GM19099 (cell line): ENCODE measurements around the gene GPR55.

Source experiments
- POLR2A ChIP-seq: IDR thresholded peaks from 3 replicates; pipeline ENCODE4 v1.6.1; 2011; ENCODE audit warnings: low read depth; ENCODE audit not compliant: insufficient read length; ENCODE audit errors: extremely low read depth

The GPR55 gene

DNA sequence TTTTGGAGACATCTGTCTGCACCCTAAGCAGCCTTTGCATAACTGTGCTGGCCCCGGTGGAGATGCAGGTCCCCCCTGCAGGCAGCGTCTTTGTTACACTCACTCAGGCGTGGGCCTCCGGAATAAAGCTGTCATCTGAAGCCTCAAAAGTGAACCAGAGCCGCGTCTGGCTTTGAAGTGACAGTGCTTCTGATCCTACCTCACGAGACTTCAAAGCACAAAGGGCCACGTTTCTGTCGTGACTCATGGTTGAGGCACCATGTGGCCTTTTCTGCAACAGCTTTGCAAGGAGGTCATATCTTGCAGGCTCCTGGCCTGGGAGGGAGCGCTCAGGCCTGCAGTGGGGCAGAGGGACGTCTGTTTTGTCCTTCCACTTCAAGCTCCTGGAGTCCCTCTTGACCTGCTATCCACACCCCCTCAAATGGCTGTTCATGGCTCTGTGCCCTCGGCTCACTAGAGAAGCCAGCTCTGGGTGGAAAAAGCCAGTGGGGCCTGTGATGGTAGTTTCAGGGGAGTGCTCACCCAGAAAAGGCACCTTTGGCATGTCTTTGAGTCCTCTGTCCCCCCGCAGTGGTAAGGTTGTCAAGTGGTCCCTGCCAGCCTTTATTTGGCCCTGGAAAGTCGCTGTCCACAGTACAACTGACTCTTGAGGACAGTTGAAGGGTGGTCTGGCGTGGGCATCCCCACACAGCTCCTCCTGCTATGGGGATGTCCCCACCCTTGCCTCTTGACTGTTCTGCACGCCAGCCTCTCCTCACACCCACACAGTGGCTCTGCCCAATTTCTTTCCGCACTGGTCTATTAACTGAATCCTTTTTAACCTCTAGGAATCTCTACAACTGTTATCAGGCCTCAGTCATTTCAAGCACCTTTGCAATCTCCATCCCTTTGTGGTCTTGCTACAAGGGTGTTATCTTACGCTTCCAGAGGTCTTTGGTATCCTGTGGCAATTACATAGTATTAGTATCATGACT, 19.3 kb downstream of the GPR55 start:
- TF ChIP-seq POLR2A = no peak

DNA sequence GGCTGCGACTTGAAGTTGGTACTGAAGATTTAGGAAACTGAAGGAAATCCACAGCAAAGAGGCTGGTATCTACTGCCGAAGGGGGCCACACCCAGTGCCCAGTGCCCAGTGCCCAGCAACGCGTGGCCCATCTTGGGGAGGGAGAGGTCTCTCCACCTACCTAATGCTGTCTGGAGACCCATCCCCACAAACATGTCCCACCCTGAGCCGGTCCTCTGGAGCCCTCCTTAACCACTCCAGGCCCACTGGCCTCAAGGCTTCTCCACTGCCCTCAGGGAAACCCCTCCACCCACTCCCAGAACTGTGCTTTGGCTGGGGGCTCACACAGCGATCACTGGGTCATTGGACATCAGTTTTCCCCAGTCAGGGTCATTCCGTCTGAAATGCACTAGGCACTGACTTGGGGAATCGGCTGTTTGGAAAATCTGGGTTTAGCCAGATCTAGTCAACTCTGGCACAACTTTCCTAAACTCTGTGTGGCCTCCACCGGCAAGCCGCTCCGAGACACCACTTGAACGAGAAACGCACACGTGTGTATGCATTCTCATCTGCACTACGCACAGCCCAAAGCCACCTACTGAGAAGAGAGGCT, 20.1 kb downstream of the GPR55 start:
- TF ChIP-seq POLR2A = no peak

DNA sequence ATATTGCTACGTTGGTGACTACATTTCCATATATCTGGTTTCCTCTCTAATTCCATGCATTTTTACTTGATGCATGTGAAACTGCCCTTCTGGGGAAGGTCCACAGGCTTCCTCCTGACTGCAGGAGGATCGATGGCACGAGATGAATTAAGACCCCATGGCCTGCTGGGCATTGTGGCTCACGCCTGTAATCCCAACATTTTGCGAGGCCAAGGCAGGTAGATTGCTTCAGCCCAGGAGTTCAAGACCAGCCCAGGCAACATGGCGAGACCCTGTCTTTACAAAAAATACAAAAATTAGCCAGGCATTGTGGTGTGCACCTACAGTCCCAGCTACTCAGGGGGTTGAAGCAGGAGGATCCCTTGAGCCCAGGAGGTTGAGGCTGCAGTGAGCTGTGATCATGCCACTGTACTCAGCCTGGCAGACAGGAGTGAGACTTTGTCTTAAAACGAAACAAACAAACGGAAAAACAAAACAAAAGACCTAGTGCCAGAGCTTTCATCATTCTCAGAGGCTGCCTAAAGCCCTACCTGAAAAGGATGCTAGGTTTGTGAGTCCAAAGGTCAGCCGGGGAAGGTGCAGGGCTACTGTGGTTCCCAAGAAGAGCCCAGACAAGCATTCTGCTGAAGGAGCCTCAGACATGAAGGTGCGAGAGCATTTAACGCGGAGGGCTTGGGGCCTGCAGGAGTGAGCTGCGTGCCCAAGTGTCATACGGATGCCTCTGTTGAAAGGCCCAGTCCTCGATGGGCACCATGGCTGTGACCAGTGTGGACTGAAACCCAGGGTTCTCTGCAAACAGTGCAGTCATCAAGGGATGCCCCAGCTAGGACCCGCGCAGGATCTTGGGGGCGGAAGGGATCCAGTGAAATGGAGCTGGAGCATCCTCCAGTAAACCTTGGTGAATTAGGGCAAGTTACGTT, 21.6 kb downstream of the GPR55 start:
- TF ChIP-seq POLR2A = no peak

DNA sequence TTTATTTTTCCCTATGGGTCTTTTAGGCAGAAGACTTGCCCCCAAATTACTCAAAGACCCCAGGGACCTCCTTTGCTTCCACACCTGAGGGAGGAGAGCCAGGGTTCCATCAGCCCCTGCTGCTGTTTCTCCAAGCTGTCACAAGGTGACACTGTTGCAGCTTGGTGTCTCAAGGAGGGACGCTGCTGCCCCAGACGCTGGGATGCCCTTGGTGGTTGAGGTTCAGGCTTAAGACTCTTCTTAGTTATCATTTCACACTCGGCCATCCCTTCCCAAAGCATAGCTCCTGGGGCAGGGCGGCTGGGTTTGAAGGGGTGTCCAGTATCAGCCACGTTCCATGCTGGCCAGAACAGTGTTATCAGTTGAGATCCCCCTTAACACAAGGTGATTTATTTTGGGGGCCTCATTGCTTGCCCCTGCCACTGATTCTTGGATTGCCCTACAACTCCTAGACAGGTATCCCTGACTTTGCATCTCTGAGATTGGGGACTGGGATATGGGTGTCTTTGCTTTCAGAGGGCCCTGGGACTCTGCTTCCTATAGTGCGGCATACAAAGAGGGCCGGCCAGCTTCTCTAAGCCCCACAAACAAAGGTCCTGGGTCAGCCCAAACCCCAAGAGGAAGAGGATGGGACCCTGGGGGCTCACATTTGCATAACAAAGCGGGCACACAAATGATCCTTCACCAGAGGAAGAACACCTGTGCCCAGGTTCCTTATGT, 22.7 kb downstream of the GPR55 start:
- TF ChIP-seq POLR2A = no peak

DNA sequence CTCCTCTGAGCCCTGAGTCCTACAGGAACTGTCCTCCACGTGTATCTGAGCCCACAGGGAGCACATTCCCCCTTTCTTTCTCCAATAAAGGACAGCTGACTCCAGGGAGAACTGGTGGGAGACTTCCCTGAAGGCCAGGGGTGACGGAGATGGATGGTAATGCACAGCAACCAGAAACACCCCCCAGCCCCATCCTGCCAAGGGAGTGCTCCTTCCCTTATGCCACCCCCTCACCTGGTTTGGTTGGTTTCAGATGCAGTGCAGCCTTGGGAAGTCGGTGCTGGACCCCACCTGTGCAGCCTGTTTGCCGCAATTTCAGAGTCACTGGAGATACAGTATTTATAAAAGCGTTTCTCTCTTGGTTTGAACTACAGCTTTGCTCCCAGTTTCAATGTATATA, 24.0 kb downstream of the GPR55 start:
- no peak for TF ChIP-seq POLR2A

DNA sequence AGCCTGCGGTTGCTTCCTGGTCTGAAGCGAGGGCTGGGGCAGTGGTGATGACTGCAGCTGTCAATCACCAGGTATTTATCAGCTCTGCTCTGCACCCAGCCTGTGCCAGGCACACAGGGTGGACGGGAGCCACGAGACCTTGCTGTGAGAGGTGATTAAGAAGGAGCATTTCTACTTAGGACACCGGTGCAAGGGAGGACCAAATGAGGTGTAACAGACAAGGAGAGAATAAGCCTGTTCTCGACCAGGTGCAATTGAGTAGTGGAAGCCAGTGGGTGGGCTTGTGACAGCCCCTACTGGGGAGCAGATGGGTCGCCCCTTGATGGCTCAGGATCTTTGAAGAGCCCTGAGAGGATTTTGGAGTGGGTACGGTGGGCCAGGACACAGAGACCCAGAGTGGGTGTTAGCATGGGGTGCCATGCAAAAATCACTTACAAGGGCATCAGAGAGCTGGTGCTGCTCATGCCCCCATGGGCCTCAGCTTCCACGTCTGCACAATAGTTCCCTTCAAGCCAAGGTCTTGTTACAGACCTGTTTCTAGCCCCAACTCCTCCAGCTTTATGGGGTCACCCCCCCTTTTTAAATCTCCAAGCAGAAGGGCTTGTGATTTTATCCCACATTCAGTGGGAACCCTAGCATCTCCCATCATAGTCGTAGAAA, 24.6 kb downstream of the GPR55 start:
- TF ChIP-seq POLR2A = no peak

DNA sequence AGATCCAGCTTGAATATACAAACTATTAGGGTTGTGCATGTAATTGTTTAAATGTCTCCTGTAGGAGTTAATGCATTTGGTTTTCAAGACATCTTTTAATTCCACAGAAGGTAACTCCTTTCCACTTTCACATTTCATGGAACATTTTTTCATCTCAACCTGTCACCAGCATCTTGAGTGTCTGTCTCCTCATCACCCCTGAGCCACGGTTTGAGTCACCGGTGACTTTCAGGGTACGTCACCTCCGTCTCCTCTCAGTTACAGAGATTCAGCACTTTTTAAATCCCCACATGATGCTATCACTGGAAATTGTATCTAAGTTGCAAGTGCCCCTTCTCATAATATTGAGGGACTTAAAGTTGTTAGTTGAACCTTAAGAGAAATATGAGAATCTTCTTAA, 25.3 kb downstream of the GPR55 start:
- no peak for TF ChIP-seq POLR2A

DNA sequence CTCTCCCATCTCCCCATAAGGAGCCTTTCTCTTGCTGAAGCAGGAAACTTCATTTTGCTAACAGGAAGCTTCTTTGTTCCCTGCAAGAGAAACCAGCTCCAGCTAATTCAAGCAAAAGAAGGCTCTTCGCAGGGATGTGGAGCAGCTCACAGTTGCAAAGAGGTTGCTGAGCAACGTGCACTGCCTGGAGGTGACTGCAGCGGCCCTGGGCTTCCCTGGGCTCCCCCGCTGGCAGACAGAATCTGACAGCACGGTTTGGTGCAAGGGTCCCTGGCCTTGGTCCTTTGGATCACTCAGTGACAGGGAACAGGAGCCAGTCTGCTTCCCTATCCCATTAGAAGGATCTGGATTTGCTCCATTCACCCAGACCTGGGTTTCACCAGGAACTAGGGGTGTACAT, 25.8 kb downstream of the GPR55 start:
- TF ChIP-seq POLR2A = no peak

DNA sequence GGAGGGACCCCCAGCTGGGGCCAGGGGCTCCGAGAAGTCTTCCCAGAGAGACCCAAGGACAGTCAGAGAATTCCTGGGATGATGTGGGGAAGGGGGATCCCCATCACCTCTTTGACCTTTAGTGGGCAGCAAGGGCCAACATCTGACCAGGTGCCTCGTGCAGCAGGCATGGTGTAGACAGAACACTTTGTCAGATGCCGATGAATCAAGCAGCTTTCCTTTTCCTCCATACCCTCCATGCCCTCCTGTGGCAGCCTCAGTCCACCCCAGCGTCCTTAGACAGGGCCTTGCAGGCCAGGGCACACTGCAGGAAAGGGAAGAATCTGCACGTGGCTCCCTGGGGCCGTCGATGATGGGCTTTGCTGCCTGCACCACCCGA, 26.3 kb downstream of the GPR55 start:
- no peak for TF ChIP-seq POLR2A

DNA sequence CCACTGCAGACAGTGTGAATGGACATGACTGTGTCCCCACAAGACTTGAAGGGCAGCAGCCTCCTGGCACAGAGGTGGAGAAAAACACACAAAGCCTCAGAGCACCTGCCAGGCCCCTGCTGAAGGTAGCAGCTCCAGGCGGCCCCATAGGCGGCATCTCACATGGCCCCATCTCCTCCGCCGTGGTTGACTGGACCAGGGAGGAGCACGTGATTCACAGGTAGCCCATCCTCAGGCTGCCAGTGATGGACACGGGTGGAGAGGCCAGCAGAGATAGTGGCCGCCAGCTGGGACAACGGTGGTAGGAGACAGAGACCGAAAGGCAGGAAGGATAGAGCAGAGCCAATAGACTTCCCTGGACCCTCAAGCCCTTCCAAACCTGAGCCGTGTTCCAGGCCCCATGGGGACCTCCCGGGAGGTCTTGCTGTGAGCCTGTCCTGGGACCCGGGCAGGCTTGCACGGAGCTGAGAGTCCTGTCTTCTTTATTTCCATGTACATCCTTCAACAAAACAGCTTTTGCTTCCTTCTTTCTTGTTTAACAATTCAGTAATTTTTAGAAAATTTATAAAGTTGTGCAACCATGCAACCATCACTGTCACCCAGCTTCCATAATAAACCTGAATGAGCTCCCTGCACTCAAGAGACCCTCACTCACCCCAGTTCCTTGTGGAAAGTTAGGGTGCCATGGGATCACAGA, 26.9 kb downstream of the GPR55 start:
- no peak for TF ChIP-seq POLR2A

DNA sequence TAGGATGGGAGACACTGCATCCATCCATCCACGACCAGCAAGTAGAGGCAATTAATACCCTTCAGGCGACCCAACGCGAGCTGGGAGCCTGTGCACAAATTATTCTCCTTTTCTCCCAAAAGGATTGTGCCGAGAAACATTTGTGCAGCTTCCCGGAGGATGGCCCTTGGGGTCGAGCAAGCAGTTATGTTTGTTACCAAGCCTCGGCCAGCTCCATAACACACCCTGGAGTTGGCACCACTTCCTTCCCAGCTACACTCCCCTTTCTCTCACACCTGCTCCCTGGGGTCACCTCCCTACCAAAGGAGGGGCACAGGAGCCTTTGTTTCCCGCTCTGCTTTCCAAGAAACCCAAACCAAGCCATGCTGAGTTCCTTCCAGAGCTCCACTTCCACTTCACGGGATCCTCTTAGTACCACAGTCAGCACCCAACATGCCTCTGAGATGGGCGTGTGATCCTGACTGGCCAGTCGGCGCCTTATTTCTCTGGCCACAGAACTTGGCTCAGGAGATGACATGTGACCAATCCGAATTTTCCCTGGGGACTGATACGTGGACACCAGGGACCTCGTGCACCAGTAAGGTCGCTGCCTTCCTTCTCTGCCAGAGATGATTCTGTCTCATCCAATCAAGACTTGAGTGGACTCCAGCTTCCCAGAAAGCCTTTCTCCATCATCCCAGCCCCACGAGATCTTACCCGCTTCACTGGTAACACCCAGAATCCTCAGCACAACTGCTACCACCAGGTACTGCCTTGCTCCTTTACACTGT, 28.5 kb downstream of the GPR55 start:
- no peak for TF ChIP-seq POLR2A

DNA sequence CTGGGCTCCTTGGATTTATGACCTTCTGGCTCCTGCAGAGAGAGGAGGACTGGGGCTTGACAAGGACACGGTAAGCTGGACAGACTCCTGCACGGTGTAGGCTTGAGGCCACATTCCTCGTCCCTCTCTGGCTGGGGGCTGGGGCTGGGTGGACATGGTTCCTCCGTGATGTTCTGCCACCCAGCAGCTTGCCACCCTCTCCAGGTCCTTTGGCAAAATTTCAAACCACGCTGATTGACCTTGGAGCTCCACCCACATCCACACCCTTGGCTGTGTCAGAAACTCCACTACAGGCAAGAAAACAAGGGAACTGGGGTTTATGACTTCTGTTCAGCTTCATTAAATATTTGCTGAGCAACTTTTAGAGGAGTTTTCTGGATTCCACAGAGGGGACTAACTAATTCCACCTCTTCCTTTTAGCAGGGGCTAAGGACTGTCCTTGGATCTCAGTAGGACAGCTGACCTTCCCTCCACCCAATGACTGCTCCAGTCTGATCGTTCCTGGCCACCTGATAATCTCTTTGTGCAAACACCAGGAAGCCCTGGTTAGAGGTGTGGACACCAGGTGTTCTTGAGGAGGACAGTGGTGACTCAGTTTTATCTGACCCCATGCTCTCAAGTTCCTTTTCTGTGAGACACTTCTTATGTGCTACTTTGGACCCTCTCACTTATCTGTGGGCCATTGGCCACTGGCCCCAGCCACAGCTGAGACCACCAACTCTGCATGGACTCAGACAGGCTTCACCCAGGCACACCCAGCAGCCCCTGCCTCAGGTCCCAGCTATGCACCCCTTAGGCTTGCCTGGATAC, 29.3 kb downstream of the GPR55 start:
- TF ChIP-seq POLR2A = no peak
